GM10248 (cell line): ENCODE results near the gene CEP104.

Experiments
- CTCF ChIA-PET: fragments of 300-600 bp; sonication (Branson Sonifier 250); formaldehyde crosslinking; extraction: SDS; loops from one replicate; lab custom pipeline; 2021; ENCODE audit warnings: antibody characterized with exemption; lab: Yijun Ruan, JAX
- POLR2A ChIA-PET: fragments of 350-650 bp; sonication (Branson Sonifier 250); formaldehyde crosslinking; extraction: SDS; loops from one replicate; lab custom pipeline; 2020; ENCODE audit warnings: antibody characterized with exemption; lab: Yijun Ruan, JAX
- DNase-seq: peaks from one replicate; pipeline ENCODE4 v3.0.0; 2012; ENCODE audit errors: extremely low spot score
- CTCF ChIP-seq: IDR thresholded peaks from 2 replicates; pipeline ENCODE4 v1.5.1; 2012; ENCODE audit warnings: mild to moderate bottlenecking, low read depth; ENCODE audit errors: extremely low read depth, missing control alignments, control extremely low read depth

Gene CEP104

GRCh38 chr1:3819771-3820200 lies 37.2 kb downstream of the CEP104 start:
- no peak for TF ChIP-seq CTCF
- DNase-seq, result no peak
- ChIA-PET CTCF (no interaction called here), POLR2A (no interaction called here)

GRCh38 chr1:3817821-3818597 lies 39.0 kb downstream of the CEP104 start:
- ChIA-PET CTCF (no interaction called here), POLR2A (no interaction called here)
- no peak for TF ChIP-seq CTCF
- no peak for DNase-seq

- ChIA-PET POLR2A (no interaction called here), CTCF (no interaction called here)
- TF ChIP-seq CTCF, result no peak
- no peak for DNase-seq
These were observed 39.8 kb downstream of the CEP104 start for GRCh38 chr1:3817138-3817740.

GRCh38 chr1:3816331-3817137 lies 40.5 kb downstream of the CEP104 start:
- POLR2A ChIA-PET, result no interaction called here
- DNase-seq, result no peak
- CTCF ChIA-PET, result no interaction called here
- TF ChIP-seq CTCF, result no peak

GRCh38 chr1:3814771-3815561 lies 42.0 kb downstream of the CEP104 start:
- no peak for TF ChIP-seq CTCF
- ChIA-PET CTCF (no interaction called here), POLR2A (no interaction called here)
- DNase-seq, result no peak

GRCh38 chr1:3814065-3814464 lies 42.9 kb downstream of the CEP104 start:
- ChIA-PET POLR2A (no interaction called here), CTCF (no interaction called here)
- no peak for DNase-seq
- no peak for TF ChIP-seq CTCF
